HepG2 (cell line): ENCODE data around the gene GDPD5. TPM values are rescaled to one million over a fixed set of nuclear protein-coding genes. Genes with fewer than 3 reads are reported as not detected.
A peak's percentile ranks its signal among the peaks of the same experiment; 100 is the strongest.

Source experiments
- DNMT3B ChIP-seq: conservative IDR thresholded peaks from 2 replicates; pipeline ENCODE4 v1.6.1; 2016; ENCODE audit warnings: missing biosample characterization, control low read depth
- GATA4 ChIP-seq: sonication (generic); IDR thresholded peaks from 2 replicates; pipeline ENCODE4 v1.6.1; 2016; ENCODE audit warnings: antibody characterized with exemption, low read depth, borderline replicate concordance
- HNF4G ChIP-seq, 2 experiments: sonication (generic) in 1 of 2; formaldehyde crosslinking in 1 of 2; IDR thresholded peaks; 2 replicates each; pipeline versions ENCODE4 v1.4.0 to v1.6.1; 2011 to 2020; ENCODE audit warnings: borderline replicate concordance in 2 of 2, low read depth in 2 of 2, mild to moderate bottlenecking in 2 of 2, low read length in 1 of 2, missing genetic modification reagents in 1 of 2, moderate library complexity in 1 of 2
- ISX ChIP-seq: sonication (generic); formaldehyde crosslinking; conservative IDR thresholded peaks from 2 replicates; pipeline ENCODE4 v1.5.0; 2020; ENCODE audit warnings: missing genetic modification reagents
- SKI ChIP-seq: fragments of 450-650 bp; IDR thresholded peaks from one replicate; pipeline ENCODE4 v1.6.1; 2018; ENCODE audit warnings: mild to moderate bottlenecking; ENCODE audit not compliant: partially characterized antibody
- SMYD3 ChIP-seq: sonication (generic); formaldehyde crosslinking; IDR thresholded peaks from 2 replicates; pipeline ENCODE4 v1.8.1; 2023; ENCODE audit warnings: mild to moderate bottlenecking, missing genetic modification reagents
- ZFX ChIP-seq: sonication (generic); formaldehyde crosslinking; IDR thresholded peaks from 2 replicates; pipeline ENCODE4 v1.4.0; 2020; ENCODE audit warnings: mild to moderate bottlenecking, low read depth, missing genetic modification reagents, moderate library complexity
- ZNF713 ChIP-seq: sonication (generic); formaldehyde crosslinking; IDR thresholded peaks from 2 replicates; pipeline ENCODE4 v1.4.0; 2020; ENCODE audit warnings: mild to moderate bottlenecking, missing genetic modification reagents
- ZNF839 ChIP-seq: sonication (generic); formaldehyde crosslinking; IDR thresholded peaks from 2 replicates; pipeline ENCODE4 v1.4.0; 2020; ENCODE audit warnings: missing genetic modification reagents, mild to moderate bottlenecking, borderline replicate concordance
- polyA plus RNA-seq, 8 experiments: library from polyadenylated mRNA; depleted of rRNA in 3 of 8; stranded (reverse) in 7 of 8; unstranded in 1 of 8; fragments of >200 nt; fragmentation: Illumina TruSeq in 4 of 8; extraction: Trizol in 4 of 8; gene quantifications; 2 replicates each; pipeline versions ENCODE4 v1.2.1 to v1.2.3, GENCODE V29; 2011 to 2016; ENCODE audit warnings: low read depth in 4 of 8, missing spikeins in 1 of 8, mixed read lengths in 1 of 8; ENCODE audit not compliant: insufficient read depth in 1 of 8
- total RNA-seq, 5 experiments: library from RNA; depleted of rRNA; stranded (reverse); fragments of >200 nt; fragmentation: Illumina TruSeq; extraction: Trizol; gene quantifications; 2 replicates each; pipeline ENCODE4 v1.2.3, GENCODE V29; 2016; ENCODE audit warnings: low read depth in 1 of 5
- TF ChIP-seq, protein P1 (sequence below): sonication (generic); formaldehyde crosslinking; IDR thresholded peaks from 2 replicates; pipeline ENCODE4 v1.5.0; 2020; ENCODE audit warnings: mild to moderate bottlenecking, missing genetic modification reagents, borderline replicate concordance
- TF ChIP-seq, protein P2 (sequence below): sonication (generic); formaldehyde crosslinking; IDR thresholded peaks from 2 replicates; pipeline ENCODE4 v1.4.0; 2020; ENCODE audit warnings: mild to moderate bottlenecking, missing genetic modification reagents, borderline replicate concordance
- TF ChIP-seq, protein P3 (sequence below): sonication (generic); formaldehyde crosslinking; IDR thresholded peaks from 2 replicates; pipeline ENCODE4 v1.8.0; 2022; ENCODE audit warnings: mild to moderate bottlenecking, missing genetic modification reagents; ENCODE audit not compliant: insufficient replicate concordance
- TF ChIP-seq, protein P4 (sequence below): sonication (generic); formaldehyde crosslinking; IDR thresholded peaks from 2 replicates; pipeline ENCODE4 v1.4.0; 2020; ENCODE audit warnings: missing genetic modification reagents
- TF ChIP-seq, protein P5 (sequence below): sonication (generic); formaldehyde crosslinking; IDR thresholded peaks from 2 replicates; pipeline ENCODE4 v1.4.0; 2020; ENCODE audit warnings: mild to moderate bottlenecking, low read depth, missing genetic modification reagents

Gene GDPD5
- total and polyA plus RNA-seq, 2 of the 13 experiments (the other 11 are each of a cell fraction or from before 2014, with no cell fraction given): 55.0 to 67.5 TPM

DNA sequence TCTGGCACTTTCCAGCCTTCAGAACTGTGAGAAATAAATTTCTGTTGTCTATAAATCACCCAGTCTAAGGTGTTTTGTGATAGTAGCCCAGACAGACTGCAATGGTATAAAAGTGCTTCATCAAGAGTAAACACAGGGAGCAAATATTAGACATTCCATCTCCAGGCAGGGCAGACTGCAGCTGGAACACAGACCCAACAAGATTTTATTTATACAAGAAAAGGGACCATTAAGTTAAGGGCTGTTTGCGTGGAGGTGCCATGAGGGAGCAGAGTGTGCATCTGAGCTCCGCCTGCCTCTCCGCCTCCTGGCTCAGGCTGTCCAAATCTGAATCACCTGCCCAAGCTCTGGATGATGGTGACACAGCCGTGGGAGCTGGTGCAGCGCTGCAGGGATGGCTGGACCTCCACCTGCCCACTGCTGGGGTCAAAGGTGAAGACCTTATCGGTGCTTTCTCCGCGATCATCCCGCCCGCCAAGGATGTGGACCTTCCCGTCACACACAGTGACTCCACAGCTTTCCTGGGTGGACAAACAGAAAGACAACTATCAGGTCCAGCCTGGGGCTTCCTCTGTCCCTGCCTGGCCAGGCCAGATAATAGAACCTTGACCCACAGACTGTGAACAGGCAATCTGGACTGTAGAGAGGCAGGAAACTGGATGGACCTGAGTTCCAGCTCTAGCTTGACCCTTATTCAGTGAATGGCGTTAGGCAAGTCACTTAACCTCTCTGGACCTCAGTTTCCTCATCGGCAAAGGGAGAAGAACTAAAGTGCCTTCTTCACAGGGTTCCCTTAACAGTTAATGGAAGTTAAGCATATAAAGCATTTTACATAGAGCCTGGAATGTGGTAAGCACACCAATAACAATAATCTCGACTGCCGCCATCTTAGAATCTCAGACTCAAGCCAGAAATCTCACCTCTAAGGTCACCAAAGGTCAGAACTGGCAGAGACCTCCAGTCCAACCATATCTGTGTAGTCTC is 103.2 kb downstream of the GDPD5 start (continued):
- 0 out of 2 replicates have a peak, but pooled peaks have one; percentile 45 for TF ChIP-seq ZNF839 (CRISPR knock-in tag)
- TF ChIP-seq, protein P1, sequence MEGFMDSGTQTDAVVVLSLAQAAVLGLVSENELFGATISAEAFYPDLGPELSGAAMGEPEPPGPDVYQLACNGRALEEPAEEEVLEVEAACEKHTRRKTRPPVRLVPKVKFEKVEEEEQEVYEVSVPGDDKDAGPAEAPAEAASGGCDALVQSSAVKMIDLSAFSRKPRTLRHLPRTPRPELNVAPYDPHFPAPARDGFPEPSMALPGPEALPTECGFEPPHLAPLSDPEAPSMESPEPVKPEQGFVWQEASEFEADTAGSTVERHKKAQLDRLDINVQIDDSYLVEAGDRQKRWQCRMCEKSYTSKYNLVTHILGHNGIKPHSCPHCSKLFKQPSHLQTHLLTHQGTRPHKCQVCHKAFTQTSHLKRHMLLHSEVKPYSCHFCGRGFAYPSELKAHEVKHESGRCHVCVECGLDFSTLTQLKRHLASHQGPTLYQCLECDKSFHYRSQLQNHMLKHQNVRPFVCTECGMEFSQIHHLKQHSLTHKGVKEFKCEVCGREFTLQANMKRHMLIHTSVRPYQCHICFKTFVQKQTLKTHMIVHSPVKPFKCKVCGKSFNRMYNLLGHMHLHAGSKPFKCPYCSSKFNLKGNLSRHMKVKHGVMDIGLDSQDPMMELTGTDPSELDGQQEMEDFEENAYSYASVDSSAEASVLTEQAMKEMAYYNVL: 0 out of 2 replicates have a peak, but pooled peaks have one; percentile 45
- peak; percentile 61; the same call in 1 of the 2 replicates for TF ChIP-seq SMYD3
- peak; percentile 32; the same call in 1 of the 2 replicates for TF ChIP-seq HNF4G (IDR thresholded peaks at IDR 0.05; ENCODE audit: borderline replicate concordance, low read depth, low read length)
- TF ChIP-seq HNF4G (CRISPR knock-in tag; IDR thresholded peaks at IDR 0.05; ENCODE audit: borderline replicate concordance, low read depth): 0 out of 2 replicates have a peak, but pooled peaks have one; percentile 44
- TF ChIP-seq, protein P2, sequence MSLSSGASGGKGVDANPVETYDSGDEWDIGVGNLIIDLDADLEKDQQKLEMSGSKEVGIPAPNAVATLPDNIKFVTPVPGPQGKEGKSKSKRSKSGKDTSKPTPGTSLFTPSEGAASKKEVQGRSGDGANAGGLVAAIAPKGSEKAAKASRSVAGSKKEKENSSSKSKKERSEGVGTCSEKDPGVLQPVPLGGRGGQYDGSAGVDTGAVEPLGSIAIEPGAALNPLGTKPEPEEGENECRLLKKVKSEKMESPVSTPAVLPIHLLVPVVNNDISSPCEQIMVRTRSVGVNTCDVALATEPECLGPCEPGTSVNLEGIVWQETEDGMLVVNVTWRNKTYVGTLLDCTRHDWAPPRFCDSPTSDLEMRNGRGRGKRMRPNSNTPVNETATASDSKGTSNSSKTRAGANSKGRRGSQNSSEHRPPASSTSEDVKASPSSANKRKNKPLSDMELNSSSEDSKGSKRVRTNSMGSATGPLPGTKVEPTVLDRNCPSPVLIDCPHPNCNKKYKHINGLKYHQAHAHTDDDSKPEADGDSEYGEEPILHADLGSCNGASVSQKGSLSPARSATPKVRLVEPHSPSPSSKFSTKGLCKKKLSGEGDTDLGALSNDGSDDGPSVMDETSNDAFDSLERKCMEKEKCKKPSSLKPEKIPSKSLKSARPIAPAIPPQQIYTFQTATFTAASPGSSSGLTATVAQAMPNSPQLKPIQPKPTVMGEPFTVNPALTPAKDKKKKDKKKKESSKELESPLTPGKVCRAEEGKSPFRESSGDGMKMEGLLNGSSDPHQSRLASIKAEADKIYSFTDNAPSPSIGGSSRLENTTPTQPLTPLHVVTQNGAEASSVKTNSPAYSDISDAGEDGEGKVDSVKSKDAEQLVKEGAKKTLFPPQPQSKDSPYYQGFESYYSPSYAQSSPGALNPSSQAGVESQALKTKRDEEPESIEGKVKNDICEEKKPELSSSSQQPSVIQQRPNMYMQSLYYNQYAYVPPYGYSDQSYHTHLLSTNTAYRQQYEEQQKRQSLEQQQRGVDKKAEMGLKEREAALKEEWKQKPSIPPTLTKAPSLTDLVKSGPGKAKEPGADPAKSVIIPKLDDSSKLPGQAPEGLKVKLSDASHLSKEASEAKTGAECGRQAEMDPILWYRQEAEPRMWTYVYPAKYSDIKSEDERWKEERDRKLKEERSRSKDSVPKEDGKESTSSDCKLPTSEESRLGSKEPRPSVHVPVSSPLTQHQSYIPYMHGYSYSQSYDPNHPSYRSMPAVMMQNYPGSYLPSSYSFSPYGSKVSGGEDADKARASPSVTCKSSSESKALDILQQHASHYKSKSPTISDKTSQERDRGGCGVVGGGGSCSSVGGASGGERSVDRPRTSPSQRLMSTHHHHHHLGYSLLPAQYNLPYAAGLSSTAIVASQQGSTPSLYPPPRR (CRISPR knock-in tag): peak; percentile 59; the same call in 1 of the 2 replicates
- 0 out of 2 replicates have a peak, but pooled peaks have one; percentile 23 for TF ChIP-seq GATA4
- TF ChIP-seq SKI: peak; percentile 83
- TF ChIP-seq ZNF713 (CRISPR knock-in tag): no peak
- TF ChIP-seq ISX (CRISPR knock-in tag): no peak
- TF ChIP-seq, protein P3, sequence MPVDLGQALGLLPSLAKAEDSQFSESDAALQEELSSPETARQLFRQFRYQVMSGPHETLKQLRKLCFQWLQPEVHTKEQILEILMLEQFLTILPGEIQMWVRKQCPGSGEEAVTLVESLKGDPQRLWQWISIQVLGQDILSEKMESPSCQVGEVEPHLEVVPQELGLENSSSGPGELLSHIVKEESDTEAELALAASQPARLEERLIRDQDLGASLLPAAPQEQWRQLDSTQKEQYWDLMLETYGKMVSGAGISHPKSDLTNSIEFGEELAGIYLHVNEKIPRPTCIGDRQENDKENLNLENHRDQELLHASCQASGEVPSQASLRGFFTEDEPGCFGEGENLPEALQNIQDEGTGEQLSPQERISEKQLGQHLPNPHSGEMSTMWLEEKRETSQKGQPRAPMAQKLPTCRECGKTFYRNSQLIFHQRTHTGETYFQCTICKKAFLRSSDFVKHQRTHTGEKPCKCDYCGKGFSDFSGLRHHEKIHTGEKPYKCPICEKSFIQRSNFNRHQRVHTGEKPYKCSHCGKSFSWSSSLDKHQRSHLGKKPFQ (CRISPR knock-in tag): no peak
- TF ChIP-seq DNMT3B (CRISPR knock-in tag): no peak
- TF ChIP-seq ZFX (CRISPR knock-in tag): 0 out of 2 replicates have a peak, but pooled peaks have one; percentile 22
- TF ChIP-seq, protein P4, sequence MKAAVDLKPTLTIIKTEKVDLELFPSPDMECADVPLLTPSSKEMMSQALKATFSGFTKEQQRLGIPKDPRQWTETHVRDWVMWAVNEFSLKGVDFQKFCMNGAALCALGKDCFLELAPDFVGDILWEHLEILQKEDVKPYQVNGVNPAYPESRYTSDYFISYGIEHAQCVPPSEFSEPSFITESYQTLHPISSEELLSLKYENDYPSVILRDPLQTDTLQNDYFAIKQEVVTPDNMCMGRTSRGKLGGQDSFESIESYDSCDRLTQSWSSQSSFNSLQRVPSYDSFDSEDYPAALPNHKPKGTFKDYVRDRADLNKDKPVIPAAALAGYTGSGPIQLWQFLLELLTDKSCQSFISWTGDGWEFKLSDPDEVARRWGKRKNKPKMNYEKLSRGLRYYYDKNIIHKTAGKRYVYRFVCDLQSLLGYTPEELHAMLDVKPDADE (CRISPR knock-in tag): no peak
- TF ChIP-seq, protein P5, sequence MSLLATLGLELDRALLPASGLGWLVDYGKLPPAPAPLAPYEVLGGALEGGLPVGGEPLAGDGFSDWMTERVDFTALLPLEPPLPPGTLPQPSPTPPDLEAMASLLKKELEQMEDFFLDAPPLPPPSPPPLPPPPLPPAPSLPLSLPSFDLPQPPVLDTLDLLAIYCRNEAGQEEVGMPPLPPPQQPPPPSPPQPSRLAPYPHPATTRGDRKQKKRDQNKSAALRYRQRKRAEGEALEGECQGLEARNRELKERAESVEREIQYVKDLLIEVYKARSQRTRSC (CRISPR knock-in tag): no peak
